AG09319 (cell line): ENCODE data around the gene MORF4L1.
"Not testable (repeated sequence)": the region's sequence is repeated elsewhere in the genome, so short reads cannot be mapped to it uniquely, and the experiment has no call there.

Experiments
- DNase-seq: peaks from one replicate; pipeline ENCODE4 v3.0.0-alpha.2; 2010; ENCODE audit warnings: low read depth; ENCODE audit errors: extremely low read depth
- CTCF ChIP-seq: IDR thresholded peaks from 2 replicates; pipeline ENCODE4 v1.5.1; 2011; ENCODE audit warnings: low read depth, mild to moderate bottlenecking, inconsistent platforms, low read length, moderate library complexity

Gene MORF4L1

DNA sequence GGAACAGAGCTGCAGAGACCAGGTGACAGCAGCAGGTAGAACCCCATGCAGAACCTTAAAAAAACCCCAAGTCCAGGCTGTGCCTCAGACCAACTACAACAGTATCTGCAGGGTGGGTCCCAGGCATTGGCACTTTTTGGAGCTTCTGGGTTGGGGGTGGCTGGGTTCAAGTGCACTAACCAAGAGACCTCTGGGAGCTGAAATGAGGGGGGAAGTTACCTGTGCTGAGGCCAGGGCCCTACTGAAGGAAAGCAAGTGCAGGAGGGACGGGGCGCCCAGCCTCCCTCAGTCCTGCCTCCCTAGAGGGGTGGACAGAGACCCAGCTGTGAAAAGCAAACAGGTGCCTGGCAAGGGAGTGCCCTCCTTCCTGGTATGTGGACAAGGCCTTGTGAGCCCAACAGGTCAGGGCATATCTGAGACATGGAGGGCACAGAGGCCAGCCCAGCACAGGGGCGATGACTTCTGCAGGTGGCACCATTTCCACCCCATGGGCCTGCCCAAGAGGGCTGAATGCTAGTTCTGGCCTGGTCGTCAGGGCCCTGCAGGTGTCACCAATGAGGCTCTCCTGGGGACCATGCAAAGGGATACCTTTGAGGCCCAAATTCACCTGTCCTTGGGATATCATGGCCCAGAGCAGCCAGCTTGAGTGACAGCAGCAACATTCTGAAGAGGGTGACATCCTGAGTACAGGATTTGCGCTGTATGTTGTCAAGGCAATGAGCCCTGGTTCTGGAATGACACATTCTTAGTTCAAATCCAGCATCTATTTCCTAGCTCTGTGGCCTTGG is 53.5 kb downstream of the MORF4L1 start:
- no peak for DNase-seq
- no peak for TF ChIP-seq CTCF

DNA sequence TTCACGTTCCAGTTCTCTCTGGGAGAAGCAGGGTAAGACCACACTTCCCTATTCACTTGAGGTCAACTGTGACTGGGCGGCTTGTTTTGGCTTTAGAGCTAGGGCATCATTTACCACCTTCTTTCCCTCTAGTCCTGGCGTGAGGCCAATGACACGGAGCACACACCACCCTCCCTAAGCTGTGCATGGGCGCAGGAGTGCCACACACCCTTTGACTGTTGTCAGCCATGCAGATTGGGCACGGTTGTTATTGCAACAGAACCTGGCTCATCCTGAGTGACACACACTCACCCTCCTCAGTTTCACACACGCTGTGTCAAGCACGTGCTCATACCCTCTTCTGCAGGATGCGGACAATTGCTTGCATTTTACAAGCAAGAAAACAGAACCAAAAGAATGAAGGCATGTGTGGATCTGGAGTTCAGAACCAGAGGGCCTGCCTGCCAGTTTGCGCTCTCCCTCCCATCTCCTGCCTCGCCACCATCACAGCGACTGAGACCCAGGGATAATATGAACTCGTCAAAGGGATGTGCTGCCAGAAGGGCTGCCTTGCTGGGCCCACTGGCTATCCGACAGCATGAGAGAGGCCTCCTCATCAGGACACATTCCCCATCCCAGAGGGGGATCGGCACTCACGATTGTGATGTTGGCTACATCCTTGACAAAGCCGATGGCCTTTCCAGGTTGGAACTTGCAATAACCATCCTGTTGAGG is 54.5 kb downstream of the MORF4L1 start:
- DNase-seq: no peak
- TF ChIP-seq CTCF: no peak

GRCh38 chr15:78928176-78928575 is 55.5 kb downstream of the MORF4L1 start:
- not testable (repeated sequence) for DNase-seq

GRCh38 chr15:78928616-78929093 is 56.0 kb downstream of the MORF4L1 start:
- no peak for TF ChIP-seq CTCF
- no peak for DNase-seq

DNA sequence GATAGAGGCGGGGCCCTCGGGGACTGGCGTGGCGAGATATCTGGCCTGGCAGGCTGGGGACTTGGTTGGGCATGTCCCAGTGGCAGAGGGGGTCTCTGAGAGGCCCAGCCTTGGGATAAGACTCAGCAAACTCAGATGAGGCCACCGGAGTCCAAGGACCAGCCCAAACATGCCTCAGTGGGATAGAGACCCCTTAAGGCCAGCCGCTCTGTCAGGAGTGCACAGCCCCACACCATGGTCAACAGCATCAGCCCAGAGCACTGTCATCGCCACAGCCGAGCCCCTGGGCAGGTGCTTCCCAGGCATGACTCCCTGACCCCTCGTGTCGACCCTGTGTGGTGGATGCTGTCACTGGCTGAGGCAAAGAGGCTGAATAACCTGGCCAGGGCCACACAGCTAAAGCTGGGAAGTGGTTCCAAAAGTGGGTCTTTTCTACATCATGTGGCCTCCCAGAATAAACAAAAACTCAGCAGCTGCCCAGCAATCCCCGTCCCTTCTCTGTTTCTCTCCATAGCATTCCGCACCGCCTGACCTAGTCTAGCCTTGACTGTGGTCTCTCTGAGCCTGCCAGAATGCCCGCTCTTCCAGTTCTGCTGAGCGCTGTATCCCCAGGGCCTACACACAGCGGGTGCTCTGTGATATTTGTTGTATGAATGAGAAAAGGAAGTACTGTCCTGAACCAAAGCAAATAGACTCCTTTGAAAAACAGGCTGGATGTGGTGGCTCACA is 57.0 kb downstream of the MORF4L1 start:
- no peak for DNase-seq
- no peak for TF ChIP-seq CTCF

GRCh38 chr15:78930577-78931388 is 58.1 kb downstream of the MORF4L1 start:
- DNase-seq: peak; percentile 59
- TF ChIP-seq CTCF: no peak

- no peak for DNase-seq
- TF ChIP-seq CTCF: no peak
Observed at GRCh38 chr15:78931439-78932257, 59.0 kb downstream of the MORF4L1 start.
